Measurements from ENCODE around the gene DEPDC5.
"Not testable (repeated sequence)": the region's sequence is repeated elsewhere in the genome, so short reads cannot be mapped to it uniquely, and the experiment has no call there.

The DEPDC5 gene

GRCh38 chr22:31812977-31813605 lies 59.3 kb downstream of the DEPDC5 start:
- H3K27me3 ChIP-seq (ENCODE audit: control insufficient read depth, insufficient read depth, low read length), result no peaks in the 10 kb centered on the region
- no peak overlapping the region for H3K27ac ChIP-seq
- H3K4me1 ChIP-seq, result no peaks in the 10 kb centered on the region
- no peak overlapping the region for H3K9ac ChIP-seq
- H3K9me3 ChIP-seq (ENCODE audit: control insufficient read depth, low read length), result no peaks in the 10 kb centered on the region
- no peak for TF ChIP-seq CTCF (IDR thresholded peaks at IDR 0.05)
- H2AFZ ChIP-seq, result no peak overlapping the region
- H3K4me2 ChIP-seq (ENCODE audit: low read length), result no peak overlapping the region
- H3K36me3 ChIP-seq (ENCODE audit: control insufficient read depth, insufficient read depth, low read length), result no peaks in the 10 kb centered on the region
- no peaks in the 10 kb centered on the region for H3K79me2 ChIP-seq
- H3K4me3 ChIP-seq (ENCODE audit: low read depth, low read length), result no peak overlapping the region

- H3K36me3 ChIP-seq (ENCODE audit: control insufficient read depth, insufficient read depth, low read length); H2AFZ ChIP-seq; H3K4me1 ChIP-seq; H3K9me3 ChIP-seq (ENCODE audit: control insufficient read depth, low read length); H3K9ac ChIP-seq; H3K27ac ChIP-seq; H3K27me3 ChIP-seq (ENCODE audit: control insufficient read depth, insufficient read depth, low read length); H3K4me3 ChIP-seq (ENCODE audit: low read depth, low read length); H3K4me2 ChIP-seq (ENCODE audit: low read length); H3K79me2 ChIP-seq: not testable (repeated sequence)
Measured at GRCh38 chr22:31813898-31814297, 60.1 kb downstream of the DEPDC5 start.

GRCh38 chr22:31814942-31815341 lies 61.1 kb downstream of the DEPDC5 start:
- no peaks in the 10 kb centered on the region for H3K36me3 ChIP-seq (ENCODE audit: control insufficient read depth, insufficient read depth, low read length)

GRCh38 chr22:31815383-31815814 lies 61.6 kb downstream of the DEPDC5 start:
- H3K27me3 ChIP-seq (ENCODE audit: control insufficient read depth, insufficient read depth, low read length); H3K9ac ChIP-seq; H3K9me3 ChIP-seq (ENCODE audit: control insufficient read depth, low read length); H3K4me3 ChIP-seq (ENCODE audit: low read depth, low read length); H3K27ac ChIP-seq; H3K4me2 ChIP-seq (ENCODE audit: low read length); H3K4me1 ChIP-seq; H3K36me3 ChIP-seq (ENCODE audit: control insufficient read depth, insufficient read depth, low read length); H3K79me2 ChIP-seq; H2AFZ ChIP-seq: not testable (repeated sequence)

More at GRCh38 chr22:31814942-31815341, 61.1 kb downstream of the DEPDC5 start:
- Histone ChIP-seq H3K9ac (no peak overlapping the region), H3K4me2 (ENCODE audit: low read length) (no peak overlapping the region), H3K4me3 (ENCODE audit: low read depth, low read length) (no peak overlapping the region), H2AFZ (no peak overlapping the region), H3K4me1 (no peaks in the 10 kb centered on the region), H3K27me3 (ENCODE audit: control insufficient read depth, insufficient read depth, low read length) (no peaks in the 10 kb centered on the region), H3K27ac (no peak overlapping the region), H3K79me2 (no peaks in the 10 kb centered on the region), H3K9me3 (ENCODE audit: control insufficient read depth, low read length) (no peaks in the 10 kb centered on the region)
- no peak for TF ChIP-seq CTCF (IDR thresholded peaks at IDR 0.05)

GRCh38 chr22:31816750-31817149 lies 62.9 kb downstream of the DEPDC5 start:
- no peaks in the 10 kb centered on the region for H3K4me1 ChIP-seq
- H3K9me3 ChIP-seq (ENCODE audit: control insufficient read depth, low read length), result no peaks in the 10 kb centered on the region
- H3K9ac ChIP-seq, result no peak overlapping the region
- no peak overlapping the region for H3K27ac ChIP-seq
- no peak for TF ChIP-seq CTCF (IDR thresholded peaks at IDR 0.05)
- H3K36me3 ChIP-seq (ENCODE audit: control insufficient read depth, insufficient read depth, low read length), result no peaks in the 10 kb centered on the region
- no peak overlapping the region for H3K4me2 ChIP-seq (ENCODE audit: low read length)
- no peaks in the 10 kb centered on the region for H3K27me3 ChIP-seq (ENCODE audit: control insufficient read depth, insufficient read depth, low read length)
- H2AFZ ChIP-seq, result no peak overlapping the region
- H3K4me3 ChIP-seq (ENCODE audit: low read depth, low read length), result no peak overlapping the region
- H3K79me2 ChIP-seq, result no peaks in the 10 kb centered on the region

Data from parathyroid adenoma (tissue), 2 donors.